GM18519 (cell line): ENCODE results near the gene GPR42.
"Not testable (repeated sequence)": the region's sequence is repeated elsewhere in the genome, so short reads cannot be mapped to it uniquely, and the experiment has no call there.

Source experiments
- ATAC-seq: cut with Tn5 transposase; IDR thresholded peaks from one replicate; pipeline ENCODE4 v1.9.1; 2021; ENCODE audit warnings: mild to moderate bottlenecking, moderate library complexity; ENCODE audit not compliant: unreplicated experiment, low FRiP score

Gene GPR42

DNA sequence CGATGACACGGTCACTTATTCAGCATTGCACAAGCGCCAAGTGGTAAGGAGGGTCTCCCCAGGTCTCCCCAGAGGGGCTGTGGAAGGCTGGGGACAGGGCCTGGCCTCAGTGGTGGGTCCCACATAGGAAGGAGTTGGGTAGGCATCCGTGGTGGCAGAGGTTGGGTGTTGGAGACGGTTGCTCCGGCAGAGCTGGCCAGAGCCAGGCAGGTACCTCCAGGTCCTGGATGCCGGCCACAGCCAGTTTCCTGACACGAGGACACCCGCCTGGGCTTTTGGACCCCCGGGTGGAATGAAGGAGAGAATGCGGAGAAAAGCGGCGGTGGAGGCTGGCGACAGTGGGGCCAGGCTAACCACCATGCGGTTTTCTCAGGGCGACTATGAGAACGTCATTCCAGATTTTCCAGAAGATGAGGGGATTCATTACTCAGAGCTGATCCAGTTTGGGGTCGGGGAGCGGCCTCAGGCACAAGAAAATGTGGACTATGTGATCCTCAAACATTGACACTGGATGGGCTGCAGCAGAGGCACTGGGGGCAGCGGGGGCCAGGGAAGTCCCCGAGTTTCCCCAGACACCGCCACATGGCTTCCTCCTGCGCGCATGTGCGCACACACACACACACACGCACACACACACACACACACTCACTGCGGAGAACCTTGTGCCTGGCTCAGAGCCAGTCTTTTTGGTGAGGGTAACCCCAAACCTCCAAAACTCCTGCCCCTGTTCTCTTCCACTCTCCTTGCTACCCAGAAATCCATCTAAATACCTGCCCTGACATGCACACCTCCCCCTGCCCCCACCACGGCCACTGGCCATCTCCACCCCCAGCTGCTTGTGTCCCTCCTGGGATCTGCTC, 24.4 kb upstream of the GPR42 start:
- ATAC-seq = no peak

DNA sequence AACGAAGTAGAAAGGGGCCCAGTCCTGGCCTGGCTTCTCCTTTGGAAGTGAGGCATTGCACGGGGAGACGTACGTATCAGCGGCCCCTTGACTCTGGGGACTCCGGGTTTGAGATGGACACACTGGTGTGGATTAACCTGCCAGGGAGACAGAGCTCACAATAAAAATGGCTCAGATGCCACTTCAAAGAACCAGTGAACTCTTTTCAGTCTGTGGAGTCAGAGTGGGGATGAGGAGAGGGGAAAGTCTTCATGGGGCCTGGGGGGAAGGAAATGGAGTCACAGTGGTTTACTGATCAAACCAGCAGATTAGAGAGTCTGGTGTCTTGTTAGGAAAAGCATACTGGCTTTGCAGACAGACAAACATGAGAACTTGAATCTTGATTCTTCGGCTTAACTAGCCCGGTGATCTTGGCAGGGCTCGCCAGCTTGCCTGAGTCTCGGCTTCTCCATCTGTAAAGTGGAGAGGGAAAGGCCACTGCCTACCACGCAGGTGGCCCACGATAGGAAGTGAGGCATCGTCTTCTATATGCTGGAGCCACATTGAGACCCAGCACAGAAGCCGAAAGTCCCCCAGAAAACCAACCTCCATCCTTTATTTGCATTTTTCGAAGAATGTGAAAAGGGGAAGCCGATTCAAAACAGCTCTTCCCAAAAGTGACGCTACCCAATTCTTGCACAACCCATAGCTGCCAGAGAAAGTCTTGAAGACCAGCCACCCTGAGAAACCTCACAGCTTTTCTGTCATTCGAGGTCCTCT, 23.5 kb upstream of the GPR42 start, which contains the start of gene FFAR1:
Gene FFAR1, plus strand, starts transcription at position 732 of the 759 bp plus-strand sequence. CDS start 3,650 bp downstream, outside the sequence.
- no peak for ATAC-seq

DNA sequence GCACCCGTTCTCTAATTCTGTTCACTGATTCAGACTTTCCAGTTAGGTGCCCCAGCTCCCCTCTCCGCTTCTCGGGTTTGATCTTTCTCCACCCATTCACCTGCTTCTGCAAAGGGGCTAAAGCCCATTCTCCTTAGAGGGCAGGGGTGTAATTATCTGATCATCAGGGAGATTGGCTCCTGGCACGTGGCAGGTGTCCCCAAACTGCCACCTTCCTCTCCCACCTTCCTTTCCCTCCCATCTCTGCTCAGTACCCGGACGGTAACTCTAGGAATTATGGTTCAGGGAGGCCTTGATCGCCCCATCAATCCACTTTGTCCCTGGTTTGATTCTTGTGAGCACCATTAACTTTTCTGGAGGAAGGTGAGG, 23.0 kb upstream of the GPR42 start:
- ATAC-seq = no peak

DNA sequence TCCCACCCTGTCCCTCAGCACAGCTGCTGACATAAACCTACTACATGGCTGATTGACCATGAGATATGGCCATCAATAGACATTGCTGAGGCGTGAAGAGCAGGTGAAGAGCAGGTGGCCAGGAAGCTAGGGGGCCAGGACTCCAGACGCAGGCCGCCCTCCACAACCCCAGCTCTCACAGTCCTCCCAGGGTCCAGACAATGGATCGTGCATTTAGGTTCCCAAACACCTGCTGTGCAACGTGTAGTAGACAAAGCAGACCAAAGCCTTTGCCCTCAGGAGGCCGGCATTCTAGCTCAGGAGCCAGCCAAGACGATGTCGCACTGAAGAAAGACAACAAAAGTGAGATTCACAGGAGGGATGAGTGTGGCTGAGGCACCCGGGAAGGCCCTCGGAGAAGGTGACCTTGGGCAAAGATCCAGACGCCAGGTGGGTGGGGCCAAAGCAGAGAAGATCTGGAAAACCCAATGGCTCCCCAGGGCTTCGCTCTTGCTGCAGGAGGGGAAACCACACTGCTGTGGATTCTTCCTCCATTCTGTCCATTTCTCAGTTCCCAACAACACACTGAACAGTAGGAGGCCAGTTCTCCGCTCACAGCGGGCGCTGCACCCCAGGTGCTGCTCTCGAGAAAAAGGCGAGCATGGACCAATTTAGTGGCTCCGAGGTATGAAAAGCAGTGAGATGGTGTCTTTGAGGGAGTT, 21.8 kb upstream of the GPR42 start:
- no peak for ATAC-seq

DNA sequence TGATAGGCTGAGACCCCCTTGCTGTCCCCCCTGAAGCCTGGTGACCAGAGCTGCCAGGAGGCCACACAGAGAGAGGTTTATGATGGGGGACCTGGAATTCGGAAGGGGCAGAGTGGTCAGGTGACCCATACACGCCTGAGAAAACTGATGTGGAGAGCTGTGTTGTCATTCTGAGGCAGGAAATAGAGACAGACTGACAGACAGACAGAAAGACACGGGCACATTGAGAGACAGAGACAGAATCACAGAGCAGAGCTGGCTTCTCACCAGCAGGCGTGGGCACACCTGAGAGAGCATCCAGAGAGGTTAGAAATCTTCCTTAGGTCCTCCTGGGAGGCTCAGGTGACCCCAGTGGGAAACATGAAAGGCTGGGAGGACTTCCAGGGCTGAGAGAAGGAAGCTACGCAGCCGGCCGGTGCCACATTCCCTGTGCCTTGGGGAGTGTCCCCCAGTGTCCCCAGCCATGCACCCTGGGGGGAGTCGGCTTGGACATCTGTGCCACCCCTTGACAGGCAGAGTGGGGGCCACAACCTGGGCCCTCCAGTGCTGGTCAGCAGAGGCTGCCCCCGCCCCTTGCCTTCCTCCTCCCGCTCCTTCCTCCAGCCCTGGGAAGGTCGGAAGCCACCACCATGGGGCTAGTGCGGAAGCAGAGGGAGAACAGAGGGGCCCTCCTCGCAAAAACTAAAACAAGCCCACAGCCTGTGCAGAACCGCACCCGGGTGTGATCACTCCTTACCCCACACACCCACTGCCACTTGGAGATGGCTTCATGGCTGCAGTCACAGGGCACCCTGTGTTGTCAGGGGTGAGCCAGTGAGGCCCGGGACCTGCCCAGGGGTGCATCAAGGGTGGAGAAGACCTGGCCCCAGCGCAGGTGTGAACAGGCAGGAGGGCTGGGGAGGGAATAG, 21.0 kb upstream of the GPR42 start:
- no peak for ATAC-seq

DNA sequence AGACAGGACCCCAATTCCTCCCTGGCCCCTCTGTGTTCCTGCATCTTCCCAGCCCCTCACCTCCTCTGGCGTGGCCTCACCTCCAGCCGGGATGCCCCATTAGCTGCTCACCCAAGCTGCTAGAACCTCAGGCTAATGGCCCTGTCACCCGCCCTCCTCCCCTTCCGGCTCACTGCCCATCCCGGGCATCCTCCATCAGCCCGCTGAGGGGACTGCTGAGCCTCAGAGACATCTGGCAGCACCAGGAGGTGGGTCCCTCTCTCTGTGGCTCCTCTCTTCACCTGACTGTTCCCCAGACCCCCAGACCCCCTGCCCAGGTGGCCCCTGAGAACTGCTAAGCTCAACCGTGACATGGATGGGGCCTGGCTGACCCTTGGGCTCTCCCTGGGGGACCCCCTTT, 20.3 kb upstream of the GPR42 start:
- ATAC-seq = no peak

DNA sequence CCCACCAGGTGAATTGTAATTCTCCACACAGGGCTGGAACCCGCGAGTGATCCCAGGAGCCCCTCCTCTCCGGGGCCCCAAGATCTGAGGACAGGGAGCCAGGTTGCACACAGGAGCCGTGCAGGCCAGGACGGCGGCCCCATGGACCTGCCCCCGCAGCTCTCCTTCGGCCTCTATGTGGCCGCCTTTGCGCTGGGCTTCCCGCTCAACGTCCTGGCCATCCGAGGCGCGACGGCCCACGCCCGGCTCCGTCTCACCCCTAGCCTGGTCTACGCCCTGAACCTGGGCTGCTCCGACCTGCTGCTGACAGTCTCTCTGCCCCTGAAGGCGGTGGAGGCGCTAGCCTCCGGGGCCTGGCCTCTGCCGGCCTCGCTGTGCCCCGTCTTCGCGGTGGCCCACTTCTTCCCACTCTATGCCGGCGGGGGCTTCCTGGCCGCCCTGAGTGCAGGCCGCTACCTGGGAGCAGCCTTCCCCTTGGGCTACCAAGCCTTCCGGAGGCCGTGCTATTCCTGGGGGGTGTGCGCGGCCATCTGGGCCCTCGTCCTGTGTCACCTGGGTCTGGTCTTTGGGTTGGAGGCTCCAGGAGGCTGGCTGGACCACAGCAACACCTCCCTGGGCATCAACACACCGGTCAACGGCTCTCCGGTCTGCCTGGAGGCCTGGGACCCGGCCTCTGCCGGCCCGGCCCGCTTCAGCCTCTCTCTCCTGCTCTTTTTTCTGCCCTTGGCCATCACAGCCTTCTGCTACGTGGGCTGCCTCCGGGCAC, 19.3 kb upstream of the GPR42 start:
- no peak for ATAC-seq

DNA sequence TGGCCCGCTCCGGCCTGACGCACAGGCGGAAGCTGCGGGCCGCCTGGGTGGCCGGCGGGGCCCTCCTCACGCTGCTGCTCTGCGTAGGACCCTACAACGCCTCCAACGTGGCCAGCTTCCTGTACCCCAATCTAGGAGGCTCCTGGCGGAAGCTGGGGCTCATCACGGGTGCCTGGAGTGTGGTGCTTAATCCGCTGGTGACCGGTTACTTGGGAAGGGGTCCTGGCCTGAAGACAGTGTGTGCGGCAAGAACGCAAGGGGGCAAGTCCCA, 18.8 kb upstream of the GPR42 start:
- no peak for ATAC-seq

DNA sequence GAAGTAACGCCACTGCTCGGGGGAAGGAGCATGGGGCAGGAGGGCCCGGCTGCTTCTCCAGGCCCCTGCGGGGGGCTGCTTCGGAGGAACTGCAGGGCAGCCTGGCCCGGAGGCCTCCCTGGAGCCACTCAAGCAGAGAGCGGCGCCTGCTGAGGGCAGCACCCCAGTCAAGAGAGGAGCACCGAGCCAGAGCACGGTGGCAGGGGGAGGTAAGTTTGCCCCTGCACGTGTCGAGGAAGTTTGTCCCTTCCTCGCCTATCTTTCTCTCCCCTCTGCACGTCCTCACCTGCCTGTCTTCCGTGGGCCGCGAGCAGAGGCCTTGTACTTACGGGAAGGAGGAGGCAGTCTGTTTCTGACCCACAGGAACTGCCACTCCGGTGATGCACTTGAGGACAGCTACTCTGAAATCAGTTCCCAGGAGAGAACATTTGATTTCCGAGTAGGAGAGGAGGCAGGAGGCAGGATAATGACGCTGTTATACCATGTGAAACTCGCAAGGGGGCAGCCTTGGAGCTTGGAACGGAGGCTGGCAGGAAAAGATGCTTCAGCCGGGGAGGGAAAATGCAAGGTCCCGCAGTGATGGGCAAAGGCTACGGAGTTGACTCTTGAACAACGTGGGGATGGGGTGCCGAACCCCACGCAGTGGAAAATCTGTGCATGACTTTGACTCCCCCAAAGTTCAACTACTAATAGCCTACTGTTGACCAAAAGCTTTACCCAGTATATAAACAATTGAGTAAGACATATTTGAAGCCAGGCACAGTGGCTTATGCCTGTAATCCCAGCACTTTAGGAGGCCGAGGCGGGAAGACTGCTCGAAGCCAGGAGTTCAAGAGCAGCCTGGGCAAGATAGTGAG, 18.2 kb upstream of the GPR42 start:
- no peak for ATAC-seq

DNA sequence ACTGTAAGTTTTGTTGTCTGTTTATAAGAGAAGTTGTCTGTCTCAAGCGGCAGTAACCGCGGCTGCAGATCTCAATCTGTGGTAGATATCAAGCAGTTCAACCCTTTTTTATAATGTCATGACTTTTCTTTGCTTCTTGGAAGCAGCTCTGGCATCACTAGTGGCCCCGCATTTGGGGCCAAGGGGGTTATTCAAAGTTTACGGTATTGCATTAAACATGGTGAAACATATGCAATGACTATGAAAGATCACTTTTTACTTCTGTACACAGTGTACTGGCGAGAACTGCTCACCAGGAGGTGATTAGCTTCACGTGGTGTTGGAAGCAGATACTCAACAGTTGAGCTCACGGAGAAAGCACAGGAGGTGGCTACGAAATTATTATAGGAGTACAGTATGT, 17.2 kb upstream of the GPR42 start:
- ATAC-seq = no peak

DNA sequence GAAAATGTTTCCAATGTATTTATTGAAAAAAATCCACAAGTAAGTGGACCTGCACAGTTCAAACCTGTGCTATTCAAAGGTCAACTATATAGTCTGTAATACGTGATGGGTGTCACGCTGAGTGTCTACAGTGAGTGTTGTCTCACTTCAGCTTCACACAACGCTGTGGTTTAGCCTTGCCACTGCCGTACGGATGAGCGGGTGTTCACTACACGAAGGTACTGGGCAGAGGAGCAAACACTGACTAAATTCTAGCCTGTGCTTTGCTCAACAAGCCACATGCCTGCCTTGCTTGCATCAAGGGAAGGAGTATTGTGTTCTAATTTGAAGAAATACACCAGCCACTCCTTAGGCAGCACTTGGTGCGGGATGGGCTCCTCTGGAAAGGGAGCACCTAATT, 16.0 kb upstream of the GPR42 start:
- no peak for ATAC-seq

DNA sequence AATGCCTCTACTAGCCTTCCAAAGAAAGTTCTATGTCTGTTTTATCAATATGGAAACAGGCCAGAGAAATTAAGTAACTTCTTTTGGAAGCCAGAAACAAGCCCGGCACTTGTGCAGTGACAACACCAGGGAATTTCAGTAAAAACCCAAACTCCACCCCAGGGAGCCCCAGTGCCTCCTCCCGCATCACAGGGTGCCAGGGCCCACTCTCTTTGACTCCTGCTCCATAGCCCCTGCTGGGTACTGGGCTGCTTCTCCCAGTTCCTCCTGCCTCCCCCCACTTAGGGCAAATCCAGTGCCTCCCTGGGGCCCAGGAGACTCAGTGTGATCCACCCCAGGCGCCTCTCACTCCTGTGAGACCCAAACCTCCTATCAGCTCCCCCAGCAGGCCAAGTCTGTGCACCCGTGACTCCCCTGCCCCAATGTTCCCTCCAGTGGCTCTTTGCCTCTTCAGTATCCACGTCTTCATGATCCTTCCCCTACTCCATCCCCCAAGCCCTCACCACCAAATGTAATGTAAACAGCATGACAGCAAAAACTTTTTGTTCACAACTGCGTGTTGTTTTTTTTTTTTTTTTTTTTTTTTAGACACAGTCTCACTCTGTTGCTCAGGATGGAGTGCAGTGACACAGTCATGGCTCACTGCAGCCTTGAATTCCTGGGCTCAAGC, 14.9 kb upstream of the GPR42 start:
- ATAC-seq = no peak

DNA sequence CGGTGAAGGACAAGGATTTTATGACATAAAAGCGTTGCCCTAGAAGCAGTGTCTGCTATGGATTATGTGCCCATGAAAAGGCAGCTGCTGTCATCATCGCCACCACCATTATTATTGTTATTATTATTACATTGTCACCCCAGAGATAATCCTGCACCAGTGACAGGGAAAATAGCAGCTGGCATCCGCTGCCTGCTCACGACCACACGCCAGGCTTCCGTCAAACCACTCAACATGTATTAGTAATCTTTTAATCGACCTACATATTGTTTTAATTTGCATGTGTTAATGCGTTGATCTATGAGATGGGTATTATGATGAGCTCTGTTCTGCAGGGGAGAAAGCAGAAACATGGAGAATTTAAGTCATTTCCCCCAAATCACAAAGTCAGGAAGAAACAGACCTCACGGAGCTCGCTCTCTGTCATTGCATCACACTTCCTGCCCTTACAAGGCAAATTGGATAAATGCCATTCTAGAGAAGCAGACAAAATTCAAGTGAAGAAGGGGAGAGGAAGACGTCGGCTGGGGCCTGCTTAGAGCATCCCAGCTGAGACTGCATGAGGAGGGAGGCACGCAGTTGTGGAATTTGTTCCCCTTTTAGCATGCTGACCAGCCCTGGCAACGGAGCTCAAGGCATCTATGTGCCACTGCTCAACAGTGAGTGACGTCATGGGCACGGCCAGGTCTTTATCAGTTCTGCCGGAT, 12.8 kb upstream of the GPR42 start, which contains the start of gene FFAR3:
Gene FFAR3, plus strand, starts transcription at position 594 of the 707 bp plus-strand sequence. CDS start 431 bp downstream, outside the sequence.
- no peak for ATAC-seq

DNA sequence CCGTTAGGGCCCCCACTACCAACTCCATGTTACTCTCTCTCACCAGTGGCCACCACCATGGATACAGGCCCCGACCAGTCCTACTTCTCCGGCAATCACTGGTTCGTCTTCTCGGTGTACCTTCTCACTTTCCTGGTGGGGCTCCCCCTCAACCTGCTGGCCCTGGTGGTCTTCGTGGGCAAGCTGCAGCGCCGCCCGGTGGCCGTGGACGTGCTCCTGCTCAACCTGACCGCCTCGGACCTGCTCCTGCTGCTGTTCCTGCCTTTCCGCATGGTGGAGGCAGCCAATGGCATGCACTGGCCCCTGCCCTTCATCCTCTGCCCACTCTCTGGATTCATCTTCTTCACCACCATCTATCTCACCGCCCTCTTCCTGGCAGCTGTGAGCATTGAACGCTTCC, 12.0 kb upstream of the GPR42 start:
- not testable (repeated sequence) for ATAC-seq

DNA sequence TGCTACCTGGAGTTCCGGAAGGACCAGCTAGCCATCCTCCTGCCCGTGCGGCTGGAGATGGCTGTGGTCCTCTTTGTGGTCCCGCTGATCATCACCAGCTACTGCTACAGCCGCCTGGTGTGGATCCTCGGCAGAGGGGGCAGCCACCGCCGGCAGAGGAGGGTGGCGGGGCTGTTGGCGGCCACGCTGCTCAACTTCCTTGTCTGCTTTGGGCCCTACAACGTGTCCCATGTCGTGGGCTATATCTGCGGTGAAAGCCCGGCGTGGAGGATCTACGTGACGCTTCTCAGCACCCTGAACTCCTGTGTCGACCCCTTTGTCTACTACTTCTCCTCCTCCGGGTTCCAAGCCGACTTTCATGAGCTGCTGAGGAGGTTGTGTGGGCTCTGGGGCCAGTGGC, 11.5 kb upstream of the GPR42 start:
- not testable (repeated sequence) for ATAC-seq

DNA sequence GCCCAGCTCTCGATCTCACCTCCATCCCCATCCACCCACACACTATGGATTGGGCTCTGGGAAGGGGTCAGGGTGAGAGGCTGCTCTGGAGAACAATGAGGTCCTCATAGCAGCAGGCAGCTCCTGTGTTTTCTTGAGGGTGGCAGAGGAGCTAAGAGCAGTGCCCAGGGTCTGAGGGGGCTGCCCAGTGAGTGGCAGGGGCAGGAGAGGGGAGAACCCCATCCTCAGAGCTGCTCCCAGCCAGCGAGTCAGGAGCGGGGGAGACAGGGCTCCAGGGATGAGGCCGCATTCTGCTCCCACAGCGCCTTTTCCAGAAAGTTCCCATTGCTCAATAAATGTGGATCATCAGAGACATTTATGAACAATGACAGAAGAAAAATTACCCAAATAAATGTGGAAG, 10.8 kb upstream of the GPR42 start:
- ATAC-seq = not testable (repeated sequence)

DNA sequence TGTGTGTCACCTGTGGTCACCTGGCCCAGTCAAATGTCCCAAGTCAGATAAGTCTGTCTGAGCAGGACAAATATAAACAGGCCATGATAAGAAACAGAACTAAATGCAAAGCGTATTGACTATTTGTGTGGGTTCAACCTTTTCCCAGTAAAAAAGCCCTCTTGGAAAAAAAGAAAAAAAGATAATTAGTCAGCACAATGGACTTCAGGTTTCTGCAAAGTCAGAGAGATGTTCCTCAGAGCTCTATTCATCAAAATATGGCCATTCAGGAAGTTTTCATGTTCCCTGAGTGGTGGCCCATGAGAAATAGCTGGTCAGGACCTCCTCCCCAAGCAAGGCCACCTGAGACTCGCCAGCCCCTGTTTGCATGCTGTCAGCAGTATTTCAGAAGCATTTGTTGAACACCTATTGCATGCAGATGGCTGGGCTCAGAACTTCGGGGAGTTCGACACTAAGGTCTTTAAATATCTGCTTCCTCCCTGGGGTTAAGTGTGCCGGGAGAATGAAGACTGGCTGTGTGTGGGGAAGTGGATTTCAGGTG, 9.9 kb upstream of the GPR42 start:
- ATAC-seq = no peak
